ENCODE measurements around the gene LCN6. TPM values are rescaled to one million over a fixed set of nuclear protein-coding genes. Genes with fewer than 3 reads are reported as not detected.
A peak's percentile ranks its signal among the peaks of the same experiment; 100 is the strongest.

Gene LCN6
- total RNA-seq, 1 experiment from 2014 or later: not detected

DNA sequence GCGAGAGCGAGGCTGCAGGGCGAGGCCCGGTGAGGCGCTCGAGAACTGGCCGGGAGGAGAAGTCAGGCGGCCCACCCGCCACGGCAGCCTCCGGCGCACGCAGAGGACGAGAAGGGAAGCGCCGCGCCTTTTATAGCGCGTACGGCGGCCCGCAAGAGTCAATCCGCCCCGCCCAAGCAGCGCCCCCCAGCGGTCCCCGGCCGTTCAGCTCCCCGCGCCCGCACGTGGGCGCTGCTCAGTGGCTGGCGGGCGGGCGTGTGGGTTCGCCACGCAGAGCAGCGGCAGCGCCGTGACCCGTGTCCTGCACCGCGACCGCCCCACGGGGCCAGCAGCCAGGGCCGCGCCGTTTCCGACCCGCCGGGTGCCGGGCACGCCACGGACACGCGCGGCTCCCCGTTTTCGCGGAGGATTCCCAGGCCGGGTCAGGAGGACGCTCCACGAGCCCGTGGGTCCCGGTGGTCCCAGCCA, 20.2 kb downstream of the LCN6 start (continued):
- TF ChIP-seq, protein P1, sequence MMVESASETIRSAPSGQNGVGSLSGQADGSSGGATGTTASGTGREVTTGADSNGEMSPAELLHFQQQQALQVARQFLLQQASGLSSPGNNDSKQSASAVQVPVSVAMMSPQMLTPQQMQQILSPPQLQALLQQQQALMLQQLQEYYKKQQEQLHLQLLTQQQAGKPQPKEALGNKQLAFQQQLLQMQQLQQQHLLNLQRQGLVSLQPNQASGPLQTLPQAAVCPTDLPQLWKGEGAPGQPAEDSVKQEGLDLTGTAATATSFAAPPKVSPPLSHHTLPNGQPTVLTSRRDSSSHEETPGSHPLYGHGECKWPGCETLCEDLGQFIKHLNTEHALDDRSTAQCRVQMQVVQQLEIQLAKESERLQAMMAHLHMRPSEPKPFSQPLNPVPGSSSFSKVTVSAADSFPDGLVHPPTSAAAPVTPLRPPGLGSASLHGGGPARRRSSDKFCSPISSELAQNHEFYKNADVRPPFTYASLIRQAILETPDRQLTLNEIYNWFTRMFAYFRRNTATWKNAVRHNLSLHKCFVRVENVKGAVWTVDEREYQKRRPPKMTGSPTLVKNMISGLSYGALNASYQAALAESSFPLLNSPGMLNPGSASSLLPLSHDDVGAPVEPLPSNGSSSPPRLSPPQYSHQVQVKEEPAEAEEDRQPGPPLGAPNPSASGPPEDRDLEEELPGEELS (CRISPR knock-in tag; IDR thresholded peaks at IDR 0.05): no peak
- TF ChIP-seq, protein P2, sequence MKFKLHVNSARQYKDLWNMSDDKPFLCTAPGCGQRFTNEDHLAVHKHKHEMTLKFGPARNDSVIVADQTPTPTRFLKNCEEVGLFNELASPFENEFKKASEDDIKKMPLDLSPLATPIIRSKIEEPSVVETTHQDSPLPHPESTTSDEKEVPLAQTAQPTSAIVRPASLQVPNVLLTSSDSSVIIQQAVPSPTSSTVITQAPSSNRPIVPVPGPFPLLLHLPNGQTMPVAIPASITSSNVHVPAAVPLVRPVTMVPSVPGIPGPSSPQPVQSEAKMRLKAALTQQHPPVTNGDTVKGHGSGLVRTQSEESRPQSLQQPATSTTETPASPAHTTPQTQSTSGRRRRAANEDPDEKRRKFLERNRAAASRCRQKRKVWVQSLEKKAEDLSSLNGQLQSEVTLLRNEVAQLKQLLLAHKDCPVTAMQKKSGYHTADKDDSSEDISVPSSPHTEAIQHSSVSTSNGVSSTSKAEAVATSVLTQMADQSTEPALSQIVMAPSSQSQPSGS (CRISPR knock-in tag; IDR thresholded peaks at IDR 0.05; ENCODE audit: borderline replicate concordance, low read depth): no peak
- 0 out of 2 replicates have a peak, but pooled peaks have one; percentile 56 for TF ChIP-seq EMX1 (CRISPR knock-in tag; IDR thresholded peaks at IDR 0.05)
- TF ChIP-seq, protein P3, sequence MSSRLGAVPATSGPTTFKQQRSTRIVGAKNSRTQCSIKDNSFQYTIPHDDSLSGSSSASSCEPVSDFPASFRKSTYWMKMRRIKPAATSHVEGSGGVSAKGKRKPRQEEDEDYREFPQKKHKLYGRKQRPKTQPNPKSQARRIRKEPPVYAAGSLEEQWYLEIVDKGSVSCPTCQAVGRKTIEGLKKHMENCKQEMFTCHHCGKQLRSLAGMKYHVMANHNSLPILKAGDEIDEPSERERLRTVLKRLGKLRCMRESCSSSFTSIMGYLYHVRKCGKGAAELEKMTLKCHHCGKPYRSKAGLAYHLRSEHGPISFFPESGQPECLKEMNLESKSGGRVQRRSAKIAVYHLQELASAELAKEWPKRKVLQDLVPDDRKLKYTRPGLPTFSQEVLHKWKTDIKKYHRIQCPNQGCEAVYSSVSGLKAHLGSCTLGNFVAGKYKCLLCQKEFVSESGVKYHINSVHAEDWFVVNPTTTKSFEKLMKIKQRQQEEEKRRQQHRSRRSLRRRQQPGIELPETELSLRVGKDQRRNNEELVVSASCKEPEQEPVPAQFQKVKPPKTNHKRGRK (CRISPR knock-in tag; IDR thresholded peaks at IDR 0.05; ENCODE audit: borderline replicate concordance): no peak
- TF ChIP-seq, protein P4, sequence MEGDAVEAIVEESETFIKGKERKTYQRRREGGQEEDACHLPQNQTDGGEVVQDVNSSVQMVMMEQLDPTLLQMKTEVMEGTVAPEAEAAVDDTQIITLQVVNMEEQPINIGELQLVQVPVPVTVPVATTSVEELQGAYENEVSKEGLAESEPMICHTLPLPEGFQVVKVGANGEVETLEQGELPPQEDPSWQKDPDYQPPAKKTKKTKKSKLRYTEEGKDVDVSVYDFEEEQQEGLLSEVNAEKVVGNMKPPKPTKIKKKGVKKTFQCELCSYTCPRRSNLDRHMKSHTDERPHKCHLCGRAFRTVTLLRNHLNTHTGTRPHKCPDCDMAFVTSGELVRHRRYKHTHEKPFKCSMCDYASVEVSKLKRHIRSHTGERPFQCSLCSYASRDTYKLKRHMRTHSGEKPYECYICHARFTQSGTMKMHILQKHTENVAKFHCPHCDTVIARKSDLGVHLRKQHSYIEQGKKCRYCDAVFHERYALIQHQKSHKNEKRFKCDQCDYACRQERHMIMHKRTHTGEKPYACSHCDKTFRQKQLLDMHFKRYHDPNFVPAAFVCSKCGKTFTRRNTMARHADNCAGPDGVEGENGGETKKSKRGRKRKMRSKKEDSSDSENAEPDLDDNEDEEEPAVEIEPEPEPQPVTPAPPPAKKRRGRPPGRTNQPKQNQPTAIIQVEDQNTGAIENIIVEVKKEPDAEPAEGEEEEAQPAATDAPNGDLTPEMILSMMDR (IDR thresholded peaks at IDR 0.05): peak; percentile 84
- no peak for TF ChIP-seq SOX15 (CRISPR knock-in tag; IDR thresholded peaks at IDR 0.05)
- TF ChIP-seq, protein P5, sequence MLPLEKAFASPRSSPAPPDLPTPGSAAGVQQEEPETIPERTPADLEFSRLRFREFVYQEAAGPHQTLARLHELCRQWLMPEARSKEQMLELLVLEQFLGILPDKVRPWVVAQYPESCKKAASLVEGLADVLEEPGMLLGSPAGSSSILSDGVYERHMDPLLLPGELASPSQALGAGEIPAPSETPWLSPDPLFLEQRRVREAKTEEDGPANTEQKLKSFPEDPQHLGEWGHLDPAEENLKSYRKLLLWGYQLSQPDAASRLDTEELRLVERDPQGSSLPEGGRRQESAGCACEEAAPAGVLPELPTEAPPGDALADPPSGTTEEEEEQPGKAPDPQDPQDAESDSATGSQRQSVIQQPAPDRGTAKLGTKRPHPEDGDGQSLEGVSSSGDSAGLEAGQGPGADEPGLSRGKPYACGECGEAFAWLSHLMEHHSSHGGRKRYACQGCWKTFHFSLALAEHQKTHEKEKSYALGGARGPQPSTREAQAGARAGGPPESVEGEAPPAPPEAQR (CRISPR knock-in tag; IDR thresholded peaks at IDR 0.05): peak; percentile 14; the same call in 1 of the 2 replicates
- TF ChIP-seq ATF1 (CRISPR knock-in tag; IDR thresholded peaks at IDR 0.05): 0 out of 2 replicates have a peak, but pooled peaks have one; percentile 19
- TF ChIP-seq, protein P6, sequence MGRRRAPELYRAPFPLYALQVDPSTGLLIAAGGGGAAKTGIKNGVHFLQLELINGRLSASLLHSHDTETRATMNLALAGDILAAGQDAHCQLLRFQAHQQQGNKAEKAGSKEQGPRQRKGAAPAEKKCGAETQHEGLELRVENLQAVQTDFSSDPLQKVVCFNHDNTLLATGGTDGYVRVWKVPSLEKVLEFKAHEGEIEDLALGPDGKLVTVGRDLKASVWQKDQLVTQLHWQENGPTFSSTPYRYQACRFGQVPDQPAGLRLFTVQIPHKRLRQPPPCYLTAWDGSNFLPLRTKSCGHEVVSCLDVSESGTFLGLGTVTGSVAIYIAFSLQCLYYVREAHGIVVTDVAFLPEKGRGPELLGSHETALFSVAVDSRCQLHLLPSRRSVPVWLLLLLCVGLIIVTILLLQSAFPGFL (CRISPR knock-in tag; IDR thresholded peaks at IDR 0.05; ENCODE audit: borderline replicate concordance): no peak; the same call in 1 of the 2 replicates
- no peak for TF ChIP-seq ZNF423 (CRISPR knock-in tag; IDR thresholded peaks at IDR 0.05)
- TF ChIP-seq NFE2L1 (CRISPR knock-in tag; IDR thresholded peaks at IDR 0.05): no peak; the same call in 1 of the 2 replicates
- TF ChIP-seq, protein P7, sequence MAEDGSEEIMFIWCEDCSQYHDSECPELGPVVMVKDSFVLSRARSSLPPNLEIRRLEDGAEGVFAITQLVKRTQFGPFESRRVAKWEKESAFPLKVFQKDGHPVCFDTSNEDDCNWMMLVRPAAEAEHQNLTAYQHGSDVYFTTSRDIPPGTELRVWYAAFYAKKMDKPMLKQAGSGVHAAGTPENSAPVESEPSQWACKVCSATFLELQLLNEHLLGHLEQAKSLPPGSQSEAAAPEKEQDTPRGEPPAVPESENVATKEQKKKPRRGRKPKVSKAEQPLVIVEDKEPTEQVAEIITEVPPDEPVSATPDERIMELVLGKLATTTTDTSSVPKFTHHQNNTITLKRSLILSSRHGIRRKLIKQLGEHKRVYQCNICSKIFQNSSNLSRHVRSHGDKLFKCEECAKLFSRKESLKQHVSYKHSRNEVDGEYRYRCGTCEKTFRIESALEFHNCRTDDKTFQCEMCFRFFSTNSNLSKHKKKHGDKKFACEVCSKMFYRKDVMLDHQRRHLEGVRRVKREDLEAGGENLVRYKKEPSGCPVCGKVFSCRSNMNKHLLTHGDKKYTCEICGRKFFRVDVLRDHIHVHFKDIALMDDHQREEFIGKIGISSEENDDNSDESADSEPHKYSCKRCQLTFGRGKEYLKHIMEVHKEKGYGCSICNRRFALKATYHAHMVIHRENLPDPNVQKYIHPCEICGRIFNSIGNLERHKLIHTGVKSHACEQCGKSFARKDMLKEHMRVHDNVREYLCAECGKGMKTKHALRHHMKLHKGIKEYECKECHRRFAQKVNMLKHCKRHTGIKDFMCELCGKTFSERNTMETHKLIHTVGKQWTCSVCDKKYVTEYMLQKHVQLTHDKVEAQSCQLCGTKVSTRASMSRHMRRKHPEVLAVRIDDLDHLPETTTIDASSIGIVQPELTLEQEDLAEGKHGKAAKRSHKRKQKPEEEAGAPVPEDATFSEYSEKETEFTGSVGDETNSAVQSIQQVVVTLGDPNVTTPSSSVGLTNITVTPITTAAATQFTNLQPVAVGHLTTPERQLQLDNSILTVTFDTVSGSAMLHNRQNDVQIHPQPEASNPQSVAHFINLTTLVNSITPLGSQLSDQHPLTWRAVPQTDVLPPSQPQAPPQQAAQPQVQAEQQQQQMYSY (CRISPR knock-in tag; IDR thresholded peaks at IDR 0.05): no peak
- TF ChIP-seq GRHL2 (CRISPR knock-in tag; IDR thresholded peaks at IDR 0.05; ENCODE audit: insufficient replicate concordance, severe bottlenecking): no peak
- no peak for TF ChIP-seq ZNF138 (CRISPR knock-in tag; conservative IDR thresholded peaks at IDR 0.05)
- TF ChIP-seq RORB (CRISPR knock-in tag; IDR thresholded peaks at IDR 0.05): peak; percentile 86; the same call in 1 of the 2 replicates
- TF ChIP-seq, protein P8, sequence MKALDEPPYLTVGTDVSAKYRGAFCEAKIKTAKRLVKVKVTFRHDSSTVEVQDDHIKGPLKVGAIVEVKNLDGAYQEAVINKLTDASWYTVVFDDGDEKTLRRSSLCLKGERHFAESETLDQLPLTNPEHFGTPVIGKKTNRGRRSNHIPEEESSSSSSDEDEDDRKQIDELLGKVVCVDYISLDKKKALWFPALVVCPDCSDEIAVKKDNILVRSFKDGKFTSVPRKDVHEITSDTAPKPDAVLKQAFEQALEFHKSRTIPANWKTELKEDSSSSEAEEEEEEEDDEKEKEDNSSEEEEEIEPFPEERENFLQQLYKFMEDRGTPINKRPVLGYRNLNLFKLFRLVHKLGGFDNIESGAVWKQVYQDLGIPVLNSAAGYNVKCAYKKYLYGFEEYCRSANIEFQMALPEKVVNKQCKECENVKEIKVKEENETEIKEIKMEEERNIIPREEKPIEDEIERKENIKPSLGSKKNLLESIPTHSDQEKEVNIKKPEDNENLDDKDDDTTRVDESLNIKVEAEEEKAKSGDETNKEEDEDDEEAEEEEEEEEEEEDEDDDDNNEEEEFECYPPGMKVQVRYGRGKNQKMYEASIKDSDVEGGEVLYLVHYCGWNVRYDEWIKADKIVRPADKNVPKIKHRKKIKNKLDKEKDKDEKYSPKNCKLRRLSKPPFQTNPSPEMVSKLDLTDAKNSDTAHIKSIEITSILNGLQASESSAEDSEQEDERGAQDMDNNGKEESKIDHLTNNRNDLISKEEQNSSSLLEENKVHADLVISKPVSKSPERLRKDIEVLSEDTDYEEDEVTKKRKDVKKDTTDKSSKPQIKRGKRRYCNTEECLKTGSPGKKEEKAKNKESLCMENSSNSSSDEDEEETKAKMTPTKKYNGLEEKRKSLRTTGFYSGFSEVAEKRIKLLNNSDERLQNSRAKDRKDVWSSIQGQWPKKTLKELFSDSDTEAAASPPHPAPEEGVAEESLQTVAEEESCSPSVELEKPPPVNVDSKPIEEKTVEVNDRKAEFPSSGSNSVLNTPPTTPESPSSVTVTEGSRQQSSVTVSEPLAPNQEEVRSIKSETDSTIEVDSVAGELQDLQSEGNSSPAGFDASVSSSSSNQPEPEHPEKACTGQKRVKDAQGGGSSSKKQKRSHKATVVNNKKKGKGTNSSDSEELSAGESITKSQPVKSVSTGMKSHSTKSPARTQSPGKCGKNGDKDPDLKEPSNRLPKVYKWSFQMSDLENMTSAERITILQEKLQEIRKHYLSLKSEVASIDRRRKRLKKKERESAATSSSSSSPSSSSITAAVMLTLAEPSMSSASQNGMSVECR (CRISPR knock-in tag; IDR thresholded peaks at IDR 0.05; ENCODE audit: borderline replicate concordance): peak; percentile 91
- TF ChIP-seq, protein P9, sequence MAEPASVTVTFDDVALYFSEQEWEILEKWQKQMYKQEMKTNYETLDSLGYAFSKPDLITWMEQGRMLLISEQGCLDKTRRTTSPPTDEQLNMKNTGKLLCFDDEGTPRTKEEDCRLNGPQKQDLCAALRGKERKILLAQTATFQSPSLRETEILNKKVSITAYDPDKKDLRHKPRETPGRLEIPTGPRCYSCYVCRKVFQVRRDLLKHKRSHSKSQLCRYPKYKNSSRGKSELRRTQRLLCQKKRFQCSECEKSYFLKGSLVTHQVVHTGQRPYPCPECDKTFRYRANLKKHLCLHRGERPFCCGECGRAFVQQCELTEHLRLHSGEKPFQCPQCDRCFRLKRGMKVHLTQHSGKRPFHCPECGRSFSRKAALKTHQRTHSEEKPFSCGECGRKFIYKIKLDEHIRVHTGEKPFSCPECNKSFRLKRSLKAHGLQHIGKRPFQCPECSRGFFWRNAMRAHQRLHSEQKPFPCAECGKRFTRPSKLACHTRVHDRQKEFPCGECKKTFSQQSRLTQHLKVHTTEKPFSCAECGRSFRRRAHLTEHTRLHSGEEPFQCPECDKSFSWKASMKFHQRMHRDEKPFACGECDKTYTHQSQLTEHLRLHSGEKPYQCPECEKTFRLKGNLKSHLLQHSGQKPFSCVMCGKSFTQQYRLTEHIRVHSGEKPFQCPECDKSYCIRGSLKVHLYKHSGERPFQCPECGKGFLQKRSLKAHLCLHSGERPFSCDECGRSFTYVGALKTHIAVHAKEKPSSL (CRISPR knock-in tag; conservative IDR thresholded peaks at IDR 0.05): no peak
- no peak for TF ChIP-seq TP53 (CRISPR knock-in tag; IDR thresholded peaks at IDR 0.05)

Data from WTC11 (cell line).